ENCODE measurements around the gene ZBTB20.
A peak's percentile ranks its signal among the peaks of the same experiment; 100 is the strongest.

Gene ZBTB20

GRCh38 chr3:114563720-114564119 lies 583.4 kb downstream of the ZBTB20 start:
- DNase-seq: no peak

GRCh38 chr3:114562557-114562956 lies 584.5 kb downstream of the ZBTB20 start:
- no peak for DNase-seq

- no peak for DNase-seq
Measured at GRCh38 chr3:114558271-114558670, 588.8 kb downstream of the ZBTB20 start.

- no peak for DNase-seq
Measured at GRCh38 chr3:114557791-114558190, 589.3 kb downstream of the ZBTB20 start.

- no peak for DNase-seq
Measured at GRCh38 chr3:114556657-114557213, 590.4 kb downstream of the ZBTB20 start.

GRCh38 chr3:114554731-114555130 lies 592.4 kb downstream of the ZBTB20 start:
- peak; percentile 4 for DNase-seq

GRCh38 chr3:114553949-114554593 lies 593.0 kb downstream of the ZBTB20 start:
- DNase-seq: no peak

GRCh38 chr3:114552527-114552812 lies 594.6 kb downstream of the ZBTB20 start:
- DNase-seq: no peak

GRCh38 chr3:114551770-114552526 lies 595.1 kb downstream of the ZBTB20 start:
- no peak for DNase-seq

GRCh38 chr3:114550165-114550564 lies 596.9 kb downstream of the ZBTB20 start:
- no peak for DNase-seq

GRCh38 chr3:114545193-114545592 lies 601.9 kb downstream of the ZBTB20 start:
- no peak for DNase-seq

GRCh38 chr3:114542359-114542758 lies 604.7 kb downstream of the ZBTB20 start:
- no peak for DNase-seq

- no peak for DNase-seq
Measured at GRCh38 chr3:114539525-114539924, 607.6 kb downstream of the ZBTB20 start.

- DNase-seq: peak; percentile 24
Measured at GRCh38 chr3:114538211-114538610, 608.9 kb downstream of the ZBTB20 start.

- no peak for DNase-seq
Measured at GRCh38 chr3:114528517-114528916, 618.6 kb downstream of the ZBTB20 start.

- DNase-seq: peak; percentile 38
Measured at GRCh38 chr3:114527036-114527644, 619.9 kb downstream of the ZBTB20 start.

- DNase-seq: no peak
Measured at GRCh38 chr3:114525278-114525677, 621.8 kb downstream of the ZBTB20 start.

- DNase-seq: peak; percentile 72
Measured at GRCh38 chr3:114519415-114519814, 627.7 kb downstream of the ZBTB20 start.

GRCh38 chr3:114518206-114518808 lies 628.8 kb downstream of the ZBTB20 start:
- no peak for DNase-seq

- peak; percentile 5 for DNase-seq
Measured at GRCh38 chr3:114510201-114510600, 636.9 kb downstream of the ZBTB20 start.

GRCh38 chr3:114509756-114510155 lies 637.3 kb downstream of the ZBTB20 start:
- no peak for DNase-seq

GRCh38 chr3:114508976-114509375 lies 638.1 kb downstream of the ZBTB20 start:
- no peak for DNase-seq

GRCh38 chr3:114508208-114508607 lies 638.9 kb downstream of the ZBTB20 start:
- DNase-seq: no peak
